ENCODE results near the gene NUAK2. TPM values are rescaled to one million over a fixed set of nuclear protein-coding genes. Genes with fewer than 3 reads are reported as not detected.

Gene NUAK2
- total and polyA plus RNA-seq, 4 donors = 1.3 to 2.8 (median 1.6) TPM

DNA sequence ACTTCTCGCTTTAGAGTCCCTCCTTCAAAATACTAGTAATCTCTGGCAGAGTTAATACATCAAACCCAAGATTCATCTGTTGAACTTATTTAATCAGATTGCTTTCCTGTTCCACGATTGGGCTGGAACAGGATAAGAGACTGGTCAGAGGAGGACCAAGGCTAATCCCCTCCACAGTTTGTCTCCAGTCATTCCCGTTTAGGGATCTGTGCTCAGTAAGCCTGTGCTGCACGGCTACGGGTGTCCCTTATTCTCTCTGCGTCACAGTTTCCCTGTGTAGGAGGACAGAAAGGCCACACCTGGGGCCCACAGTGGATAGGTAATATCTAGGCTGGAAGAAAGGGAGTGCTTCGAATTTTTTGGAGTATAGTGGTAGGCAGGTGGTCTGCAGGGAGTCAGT lies 16.5 kb upstream of the NUAK2 start:
- H3K36me3 ChIP-seq (ENCODE audit: control insufficient read depth, insufficient read depth, low read length) = peaks cover 26% of the 10 kb centered on the region
- no peak overlapping the region for H3K27ac ChIP-seq (ENCODE audit: low read depth, low read length)
- no peaks in the 10 kb centered on the region for H3K9me3 ChIP-seq (ENCODE audit: control insufficient read depth, insufficient read depth, low read length)
- no peak for DNase-seq (ENCODE audit: low read depth in 4 of 6, low spot score in 6 of 6)
- 80% methylated on average over 4 of the region's 7 CpGs for WGBS (ENCODE audit: insufficient coverage)
- no peaks in the 10 kb centered on the region for H3K27me3 ChIP-seq (ENCODE audit: control insufficient read depth, insufficient read depth, low read length)
- H3K4me1 ChIP-seq (ENCODE audit: control insufficient read depth, insufficient read depth, low read length) = peaks cover 13% of the 10 kb centered on the region
- no peak overlapping the region for H3K4me3 ChIP-seq (ENCODE audit: low read depth, low read length)

DNA sequence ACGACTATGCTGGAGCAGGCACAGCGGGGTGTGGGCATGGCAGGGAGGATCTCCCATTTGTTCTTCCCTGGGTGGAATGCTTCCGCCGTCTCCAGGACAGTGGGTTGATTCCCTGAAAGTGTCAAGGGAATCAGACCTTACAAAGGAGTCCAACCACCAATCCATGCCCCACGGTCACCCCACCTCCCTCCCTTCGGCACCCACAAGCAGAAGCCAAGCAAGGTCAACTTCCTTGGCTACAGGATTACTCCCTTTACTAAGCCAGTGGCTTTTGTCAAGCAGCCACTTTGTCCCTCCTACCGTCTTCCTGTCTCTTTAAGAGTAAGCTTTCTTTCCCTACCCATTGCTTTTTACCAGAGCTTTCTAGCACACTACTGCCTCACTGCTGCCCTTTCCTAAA lies 15.9 kb upstream of the NUAK2 start:
- H3K4me1 ChIP-seq (ENCODE audit: control insufficient read depth, insufficient read depth, low read length) = peaks cover 8% of the 10 kb centered on the region
- no peak for DNase-seq (ENCODE audit: low read depth in 4 of 6, low spot score in 6 of 6)
- H3K4me3 ChIP-seq (ENCODE audit: low read depth, low read length) = no peak overlapping the region
- WGBS (ENCODE audit: insufficient coverage) = 70% methylated on average over 7 of the region's 7 CpGs
- H3K36me3 ChIP-seq (ENCODE audit: control insufficient read depth, insufficient read depth, low read length) = peaks cover 22% of the 10 kb centered on the region
- H3K9me3 ChIP-seq (ENCODE audit: control insufficient read depth, insufficient read depth, low read length) = no peaks in the 10 kb centered on the region
- no peak overlapping the region for H3K27ac ChIP-seq (ENCODE audit: low read depth, low read length)
- no peaks in the 10 kb centered on the region for H3K27me3 ChIP-seq (ENCODE audit: control insufficient read depth, insufficient read depth, low read length)

DNA sequence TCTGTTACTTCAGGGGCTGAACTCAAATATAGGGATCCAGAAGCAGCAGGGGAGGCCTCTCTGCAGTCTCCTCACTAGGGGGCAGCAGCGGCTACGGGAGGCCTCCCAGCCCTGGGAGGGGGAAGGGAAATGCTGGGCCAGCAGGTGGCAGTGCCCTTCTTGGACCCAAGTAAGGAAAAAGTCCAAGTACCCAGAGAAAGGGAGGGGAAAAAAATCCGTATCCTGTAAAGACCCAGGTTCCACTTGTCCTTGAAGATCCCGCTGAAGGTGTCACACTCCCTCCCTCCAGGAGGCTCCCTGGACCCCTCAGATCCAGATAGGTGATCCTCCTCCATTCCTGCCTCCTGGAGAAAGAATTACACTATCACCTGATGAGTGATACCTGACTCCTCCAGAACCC lies 14.1 kb upstream of the NUAK2 start:
- Histone ChIP-seq H3K4me1 (ENCODE audit: control insufficient read depth, insufficient read depth, low read length) (peaks cover 5% of the 10 kb centered on the region), H3K9me3 (ENCODE audit: control insufficient read depth, insufficient read depth, low read length) (no peaks in the 10 kb centered on the region), H3K27me3 (ENCODE audit: control insufficient read depth, insufficient read depth, low read length) (no peaks in the 10 kb centered on the region), H3K4me3 (ENCODE audit: low read depth, low read length) (no peak overlapping the region), H3K36me3 (ENCODE audit: control insufficient read depth, insufficient read depth, low read length) (peaks cover 22% of the 10 kb centered on the region), H3K27ac (ENCODE audit: low read depth, low read length) (no peak overlapping the region)
- DNase-seq (ENCODE audit: low read depth in 4 of 6, low spot score in 6 of 6) = peak in 4 of 6 donors; percentile 74 to 96 (median 88)
- WGBS (ENCODE audit: insufficient coverage) = 0% methylated on average over 2 of the region's 4 CpGs

DNA sequence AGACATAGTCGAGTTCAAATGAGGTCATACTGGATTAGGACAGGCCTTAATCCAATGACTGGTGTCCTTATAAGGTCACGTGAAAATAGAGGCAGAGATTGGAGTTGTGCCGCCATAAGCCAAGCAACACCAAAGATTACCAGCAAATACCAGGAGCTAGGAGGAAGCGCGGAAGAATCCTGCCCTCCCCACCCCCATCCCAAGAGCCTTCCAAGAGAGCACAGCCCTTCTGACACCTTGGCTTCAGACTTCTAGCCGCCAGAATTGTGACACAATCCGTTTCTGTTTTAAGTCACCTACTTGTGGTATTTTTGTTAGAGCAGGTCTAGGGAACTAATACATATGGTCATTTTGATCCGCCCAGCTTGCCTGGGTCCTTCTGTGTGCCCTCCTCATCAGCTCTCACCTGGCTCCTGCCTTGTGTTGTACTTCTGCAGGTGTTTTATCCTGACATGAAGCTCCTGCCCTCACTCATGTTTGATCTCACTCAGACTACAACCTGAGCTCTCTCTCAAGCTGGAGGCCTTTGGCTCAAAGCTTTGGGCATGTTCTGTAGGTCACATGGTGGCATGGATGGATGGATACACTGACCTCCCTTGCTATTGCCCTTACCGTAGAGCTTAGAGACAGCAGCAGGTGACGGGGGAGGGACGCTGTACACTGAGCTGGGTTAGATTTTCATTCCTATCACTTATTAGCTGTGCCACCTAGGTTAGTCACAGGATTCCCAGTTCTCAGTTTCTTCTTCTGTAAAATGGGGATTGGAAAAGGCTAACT lies 10.7 kb upstream of the NUAK2 start:
- peaks cover 8% of the 10 kb centered on the region for H3K36me3 ChIP-seq (ENCODE audit: control insufficient read depth, insufficient read depth, low read length)
- no peak overlapping the region for H3K4me3 ChIP-seq (ENCODE audit: low read depth, low read length)
- no peak for DNase-seq (ENCODE audit: low read depth in 4 of 6, low spot score in 6 of 6)
- no peak overlapping the region for H3K27ac ChIP-seq (ENCODE audit: low read depth, low read length)
- 74% methylated on average over 3 of the region's 11 CpGs for WGBS (ENCODE audit: insufficient coverage)
- peaks cover 5% of the 10 kb centered on the region for H3K4me1 ChIP-seq (ENCODE audit: control insufficient read depth, insufficient read depth, low read length)
- no peaks in the 10 kb centered on the region for H3K27me3 ChIP-seq (ENCODE audit: control insufficient read depth, insufficient read depth, low read length)
- no peaks in the 10 kb centered on the region for H3K9me3 ChIP-seq (ENCODE audit: control insufficient read depth, insufficient read depth, low read length)

DNA sequence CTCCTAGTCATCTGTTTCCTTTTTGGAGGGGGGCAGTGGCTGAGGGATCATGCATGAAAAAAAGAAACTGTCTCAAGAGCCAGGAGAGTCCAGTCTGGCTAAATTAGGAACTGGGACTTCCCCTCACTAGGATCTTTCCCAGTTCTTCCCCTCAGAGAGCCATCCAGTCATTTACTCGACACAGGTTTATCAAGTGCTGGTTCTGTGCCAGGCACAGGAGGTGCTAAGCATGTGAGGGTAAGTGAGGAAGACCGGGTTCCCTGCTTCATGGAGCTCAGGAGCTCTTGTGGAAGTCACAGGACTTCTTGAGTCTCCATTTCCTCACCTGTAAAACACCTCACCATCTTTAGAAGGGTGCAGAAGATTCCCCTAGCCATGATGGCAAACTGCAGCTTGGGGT lies 8.6 kb upstream of the NUAK2 start:
- no peaks in the 10 kb centered on the region for H3K9me3 ChIP-seq (ENCODE audit: control insufficient read depth, insufficient read depth, low read length)
- peaks cover 2% of the 10 kb centered on the region for H3K4me1 ChIP-seq (ENCODE audit: control insufficient read depth, insufficient read depth, low read length)
- no peak for DNase-seq (ENCODE audit: low read depth in 4 of 6, low spot score in 6 of 6)
- no peak overlapping the region for H3K4me3 ChIP-seq (ENCODE audit: low read depth, low read length)
- H3K36me3 ChIP-seq (ENCODE audit: control insufficient read depth, insufficient read depth, low read length) = no peaks in the 10 kb centered on the region
- no CpG with 5 or more reads among the region's 2 CpGs for WGBS (ENCODE audit: insufficient coverage)
- H3K27me3 ChIP-seq (ENCODE audit: control insufficient read depth, insufficient read depth, low read length) = no peaks in the 10 kb centered on the region
- H3K27ac ChIP-seq (ENCODE audit: low read depth, low read length) = no peak overlapping the region

DNA sequence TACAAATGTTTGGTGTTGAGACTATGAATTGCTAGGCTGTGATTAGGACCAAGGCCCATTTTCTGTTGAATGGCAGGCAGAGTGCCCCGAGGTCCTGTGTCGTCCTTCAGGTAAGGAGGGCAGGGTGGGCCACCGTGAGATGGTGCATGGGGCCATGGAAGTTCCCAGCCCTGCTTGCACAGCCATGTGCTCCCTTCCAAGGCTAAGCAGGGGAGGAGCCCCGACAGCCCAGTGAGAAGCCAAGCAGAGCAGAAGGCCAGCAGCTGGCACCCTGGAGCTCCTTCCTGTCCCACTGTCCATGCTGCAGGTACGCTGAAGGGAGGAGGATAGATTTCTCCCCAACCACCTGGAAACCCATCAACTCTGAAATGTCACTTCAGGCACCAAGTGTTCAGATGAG lies 8.2 kb upstream of the NUAK2 start:
- Histone ChIP-seq H3K36me3 (ENCODE audit: control insufficient read depth, insufficient read depth, low read length) (no peaks in the 10 kb centered on the region), H3K9me3 (ENCODE audit: control insufficient read depth, insufficient read depth, low read length) (no peaks in the 10 kb centered on the region), H3K27me3 (ENCODE audit: control insufficient read depth, insufficient read depth, low read length) (no peaks in the 10 kb centered on the region), H3K4me1 (ENCODE audit: control insufficient read depth, insufficient read depth, low read length) (peaks cover 3% of the 10 kb centered on the region), H3K27ac (ENCODE audit: low read depth, low read length) (no peak overlapping the region), H3K4me3 (ENCODE audit: low read depth, low read length) (no peak overlapping the region)
- no peak for DNase-seq (ENCODE audit: low read depth in 4 of 6, low spot score in 6 of 6)
- WGBS (ENCODE audit: insufficient coverage) = 69% methylated on average over 4 of the region's 5 CpGs

DNA sequence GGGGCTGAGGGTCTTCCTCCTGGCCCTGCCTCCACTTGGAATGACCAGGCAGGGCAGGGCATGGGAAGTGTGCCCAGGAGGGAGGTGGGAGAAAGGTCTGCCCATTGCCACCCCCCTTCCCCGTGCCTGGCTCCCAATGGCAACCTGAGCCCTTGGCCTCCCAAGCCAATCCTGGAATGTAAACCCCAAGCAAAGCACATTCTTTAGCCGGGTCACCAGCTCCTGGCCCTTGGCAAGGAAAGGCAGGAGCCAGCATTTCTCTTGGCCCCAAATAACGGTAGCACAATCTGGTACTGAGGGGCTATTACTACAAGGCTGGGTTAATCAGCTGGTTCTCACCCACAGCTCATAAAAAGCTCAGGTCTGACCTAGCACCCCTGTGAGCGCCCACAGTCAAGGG lies 6.9 kb upstream of the NUAK2 start:
- Histone ChIP-seq H3K4me3 (ENCODE audit: low read depth, low read length) (no peak overlapping the region), H3K36me3 (ENCODE audit: control insufficient read depth, insufficient read depth, low read length) (no peaks in the 10 kb centered on the region), H3K4me1 (ENCODE audit: control insufficient read depth, insufficient read depth, low read length) (peaks cover 3% of the 10 kb centered on the region), H3K9me3 (ENCODE audit: control insufficient read depth, insufficient read depth, low read length) (no peaks in the 10 kb centered on the region), H3K27ac (ENCODE audit: low read depth, low read length) (no peak overlapping the region), H3K27me3 (ENCODE audit: control insufficient read depth, insufficient read depth, low read length) (no peaks in the 10 kb centered on the region)
- 55% methylated on average over 3 of the region's 4 CpGs for WGBS (ENCODE audit: insufficient coverage)
- DNase-seq (ENCODE audit: low read depth in 4 of 6, low spot score in 6 of 6) = no peak

DNA sequence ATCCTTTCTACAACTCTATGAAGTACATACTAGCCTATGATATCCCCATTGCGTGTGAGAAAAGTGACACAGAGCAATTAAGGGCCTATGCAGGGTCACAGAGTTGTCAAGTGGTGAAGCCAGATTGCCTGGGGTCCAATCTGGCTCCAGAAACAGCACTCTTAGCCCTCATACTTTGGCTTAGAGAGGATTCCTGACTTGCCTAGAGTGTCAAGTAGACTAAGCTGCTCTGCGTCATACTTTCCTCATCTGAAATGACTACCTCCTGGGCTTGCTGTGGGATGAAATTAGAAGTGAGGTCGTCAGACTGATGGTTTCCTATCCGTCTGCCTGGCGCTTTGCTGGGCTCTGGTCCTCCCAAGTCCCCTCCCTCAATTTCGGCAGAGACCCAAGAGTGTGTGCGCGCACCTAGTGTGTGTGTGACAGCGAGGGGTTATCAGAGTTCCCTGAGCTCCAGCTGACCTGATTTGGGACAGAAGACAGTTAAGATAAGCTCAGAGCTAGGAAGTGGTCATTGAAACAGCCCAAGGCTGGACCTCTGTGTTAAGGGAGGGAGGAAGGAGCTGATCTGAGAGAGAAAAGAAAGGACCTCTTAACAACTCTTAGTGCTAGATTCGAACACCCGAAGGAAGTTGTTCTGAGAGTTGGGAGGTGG lies 5.4 kb upstream of the NUAK2 start:
- DNase-seq (ENCODE audit: low read depth in 4 of 6, low spot score in 6 of 6) = no peak
- Histone ChIP-seq H3K4me1 (ENCODE audit: control insufficient read depth, insufficient read depth, low read length) (peaks cover 3% of the 10 kb centered on the region), H3K4me3 (ENCODE audit: low read depth, low read length) (no peak overlapping the region), H3K27ac (ENCODE audit: low read depth, low read length) (no peak overlapping the region), H3K9me3 (ENCODE audit: control insufficient read depth, insufficient read depth, low read length) (no peaks in the 10 kb centered on the region), H3K27me3 (ENCODE audit: control insufficient read depth, insufficient read depth, low read length) (no peaks in the 10 kb centered on the region), H3K36me3 (ENCODE audit: control insufficient read depth, insufficient read depth, low read length) (no peaks in the 10 kb centered on the region)
- WGBS (ENCODE audit: insufficient coverage) = 86% methylated on average over 9 of the region's 11 CpGs

DNA sequence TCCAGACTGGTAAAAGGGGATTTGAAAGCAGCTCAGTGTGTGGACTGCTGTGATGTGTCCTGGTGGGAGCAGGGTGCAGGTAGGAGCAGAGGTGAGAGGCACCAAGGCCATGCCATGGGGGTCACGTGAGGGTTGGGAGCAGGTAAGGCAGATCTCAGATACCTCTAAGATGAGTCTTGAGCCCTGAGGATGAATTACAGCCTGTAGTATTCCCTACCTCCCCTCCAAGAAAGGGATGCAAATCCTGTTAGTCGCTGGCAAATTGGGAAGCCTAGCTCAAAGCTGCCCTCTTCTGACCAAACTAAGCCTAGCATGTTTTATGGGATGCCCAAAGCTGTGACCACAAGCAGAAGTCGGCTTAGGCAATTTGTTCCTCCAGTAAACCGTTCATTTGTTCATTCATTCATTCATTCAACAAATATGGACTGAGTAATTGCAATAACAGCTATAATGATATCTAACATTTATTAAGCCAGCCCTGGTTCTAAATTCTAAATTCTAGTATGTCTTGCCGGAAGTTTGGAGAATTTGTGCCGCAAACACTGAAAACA lies 3.9 kb upstream of the NUAK2 start:
- peaks cover 12% of the 10 kb centered on the region for H3K4me1 ChIP-seq (ENCODE audit: control insufficient read depth, insufficient read depth, low read length)
- H3K36me3 ChIP-seq (ENCODE audit: control insufficient read depth, insufficient read depth, low read length) = no peaks in the 10 kb centered on the region
- no peaks in the 10 kb centered on the region for H3K27me3 ChIP-seq (ENCODE audit: control insufficient read depth, insufficient read depth, low read length)
- H3K9me3 ChIP-seq (ENCODE audit: control insufficient read depth, insufficient read depth, low read length) = no peaks in the 10 kb centered on the region
- WGBS (ENCODE audit: insufficient coverage) = 0% methylated on average over 2 of the region's 6 CpGs
- peak in 2 of 6 donors; percentile 91 to 92 for DNase-seq (ENCODE audit: low read depth in 4 of 6, low spot score in 6 of 6)
- H3K4me3 ChIP-seq (ENCODE audit: low read depth, low read length) = no peak overlapping the region
- no peak overlapping the region for H3K27ac ChIP-seq (ENCODE audit: low read depth, low read length)

DNA sequence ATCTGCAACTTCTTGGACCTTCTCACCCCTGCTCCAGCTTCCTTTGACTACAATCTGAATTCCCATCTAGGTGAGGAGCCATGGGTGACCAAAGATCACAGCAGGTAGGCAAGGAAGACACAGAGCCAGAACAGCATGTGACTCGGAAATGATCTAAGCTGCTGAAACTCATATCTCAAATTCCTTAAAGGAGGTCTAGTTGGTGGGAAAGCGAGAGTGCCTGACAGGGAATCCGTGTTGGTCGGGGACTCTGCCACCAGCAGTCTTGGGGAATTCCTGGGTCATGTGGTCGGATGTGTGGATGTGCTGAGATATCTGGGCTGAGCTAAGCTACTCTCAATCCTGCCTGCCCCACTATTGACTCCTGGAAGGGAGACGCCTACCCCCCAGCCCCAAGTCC lies 3.2 kb upstream of the NUAK2 start:
- H3K27me3 ChIP-seq (ENCODE audit: control insufficient read depth, insufficient read depth, low read length) = no peaks in the 10 kb centered on the region
- H3K4me3 ChIP-seq (ENCODE audit: low read depth, low read length) = no peak overlapping the region
- WGBS (ENCODE audit: insufficient coverage) = no CpG with 5 or more reads among the region's 6 CpGs
- H3K9me3 ChIP-seq (ENCODE audit: control insufficient read depth, insufficient read depth, low read length) = no peaks in the 10 kb centered on the region
- no peak for DNase-seq (ENCODE audit: low read depth in 4 of 6, low spot score in 6 of 6)
- no peak overlapping the region for H3K27ac ChIP-seq (ENCODE audit: low read depth, low read length)
- H3K36me3 ChIP-seq (ENCODE audit: control insufficient read depth, insufficient read depth, low read length) = no peaks in the 10 kb centered on the region
- H3K4me1 ChIP-seq (ENCODE audit: control insufficient read depth, insufficient read depth, low read length) = peaks cover 12% of the 10 kb centered on the region

Measured in spinal cord (tissue), 10 donors.